NOMO-1 (cell line): ENCODE results near the gene ACKR3.

ENCODE experiments used
- DNase-seq, 2 experiments: peaks; one replicate each; lab custom pipeline; 2025; ENCODE audit not compliant: unreplicated experiment in 2 of 2; lab: John Stamatoyannopoulos, UW

The ACKR3 gene

GRCh38 chr2:236626391-236627150 is 56.9 kb downstream of the ACKR3 start:
- DNase-seq, result no peak

GRCh38 chr2:236627193-236627592 is 57.6 kb downstream of the ACKR3 start:
- DNase-seq, result no peak

- no peak for DNase-seq
These were observed 58.2 kb downstream of the ACKR3 start for GRCh38 chr2:236627841-236628240.

GRCh38 chr2:236628256-236628901 is 58.8 kb downstream of the ACKR3 start:
- DNase-seq, result no peak

- no peak for DNase-seq
These were observed 59.5 kb downstream of the ACKR3 start for GRCh38 chr2:236628981-236629605.

GRCh38 chr2:236629961-236630872 is 60.6 kb downstream of the ACKR3 start:
- no peak for DNase-seq

- no peak for DNase-seq
These were observed 61.7 kb downstream of the ACKR3 start for GRCh38 chr2:236631281-236631855.

- no peak for DNase-seq
These were observed 62.2 kb downstream of the ACKR3 start for GRCh38 chr2:236631856-236632291.
